Stimulated activated CD8-positive, alpha-beta memory T cell treated with anti-CD3 and anti-CD28 coated beads, Interleukin-7, amount 100 ng/mL, for 1 hour (primary cell): Measurements from ENCODE around the gene SLC40A1.

Experiments
- DNase-seq, 2 donors: peaks; one replicate each; pipeline ENCODE4 v3.0.0-alpha.2; 2020; ENCODE audit warnings: low read depth in 2 of 2

SLC40A1 gene

GRCh38 chr2:189569295-189569910, 11.2 kb downstream of the SLC40A1 start:
- no peak for DNase-seq

GRCh38 chr2:189566046-189566445, 14.5 kb downstream of the SLC40A1 start:
- no peak for DNase-seq

- DNase-seq, result no peak
Measured at GRCh38 chr2:189561371-189562038, 19.1 kb downstream of the SLC40A1 start.

GRCh38 chr2:189560273-189560586, 20.4 kb downstream of the SLC40A1 start:
- no peak for DNase-seq

GRCh38 chr2:189559579-189560272, 20.9 kb downstream of the SLC40A1 start:
- DNase-seq, result no peak

GRCh38 chr2:189558516-189559272, 21.9 kb downstream of the SLC40A1 start:
- no peak for DNase-seq

GRCh38 chr2:189557373-189557772, 23.2 kb downstream of the SLC40A1 start:
- no peak for DNase-seq

GRCh38 chr2:189556526-189556925, 24.1 kb downstream of the SLC40A1 start:
- DNase-seq, result no peak

GRCh38 chr2:189555232-189555631, 25.4 kb downstream of the SLC40A1 start:
- no peak for DNase-seq

- no peak for DNase-seq
Measured at GRCh38 chr2:189553504-189554088, 27.0 kb downstream of the SLC40A1 start.

GRCh38 chr2:189552991-189553404, 27.6 kb downstream of the SLC40A1 start:
- DNase-seq, result no peak

- no peak for DNase-seq
Measured at GRCh38 chr2:189552334-189552990, 28.1 kb downstream of the SLC40A1 start.

GRCh38 chr2:189551808-189552207, 28.8 kb downstream of the SLC40A1 start:
- DNase-seq, result no peak

GRCh38 chr2:189549449-189549832, 31.1 kb downstream of the SLC40A1 start:
- no peak for DNase-seq

GRCh38 chr2:189548666-189549448, 31.7 kb downstream of the SLC40A1 start:
- DNase-seq, result no peak

GRCh38 chr2:189545418-189545817, 35.2 kb downstream of the SLC40A1 start:
- DNase-seq, result no peak

- DNase-seq, result no peak
Measured at GRCh38 chr2:189544318-189545042, 36.1 kb downstream of the SLC40A1 start.

GRCh38 chr2:189543367-189543766, 37.2 kb downstream of the SLC40A1 start:
- DNase-seq, result no peak

GRCh38 chr2:189542145-189542882, 38.3 kb downstream of the SLC40A1 start:
- no peak for DNase-seq
